Activated naive CD8-positive, alpha-beta T cell treated with anti-CD3 and anti-CD28 coated beads, Interleukin-2, amount 50 U/mL, for 24 hours (primary cell): ENCODE data around the gene CEP104.

ENCODE experiments used
- ATAC-seq: fragments of 150-1000 bp; cut with Tn5 transposase; one replicate; pipeline ENCODE4 v1.10.0; 2021
- DNase-seq: peaks from one replicate; pipeline ENCODE4 v3.0.0; 2021
- H3K27ac Mint-ChIP-seq: one replicate; pipeline ENCODE4 v1.8.0; 2021; ENCODE audit warnings: mild to moderate bottlenecking, mixed read lengths
- H3K27me3 Mint-ChIP-seq: one replicate; pipeline ENCODE4 v1.8.0; 2021; ENCODE audit warnings: mixed read lengths
- H3K36me3 Mint-ChIP-seq: one replicate; pipeline ENCODE4 v1.8.0; 2021; ENCODE audit warnings: low read depth, mixed read lengths
- H3K4me1 Mint-ChIP-seq: one replicate; pipeline ENCODE4 v1.8.0; 2021; ENCODE audit warnings: mixed read lengths
- H3K4me3 Mint-ChIP-seq: one replicate; pipeline ENCODE4 v1.8.0; 2021; ENCODE audit warnings: mild to moderate bottlenecking, moderate library complexity, mixed read lengths
- H3K9me3 Mint-ChIP-seq: one replicate; pipeline ENCODE4 v1.8.0; 2021; ENCODE audit warnings: mixed read lengths

The CEP104 gene

DNA sequence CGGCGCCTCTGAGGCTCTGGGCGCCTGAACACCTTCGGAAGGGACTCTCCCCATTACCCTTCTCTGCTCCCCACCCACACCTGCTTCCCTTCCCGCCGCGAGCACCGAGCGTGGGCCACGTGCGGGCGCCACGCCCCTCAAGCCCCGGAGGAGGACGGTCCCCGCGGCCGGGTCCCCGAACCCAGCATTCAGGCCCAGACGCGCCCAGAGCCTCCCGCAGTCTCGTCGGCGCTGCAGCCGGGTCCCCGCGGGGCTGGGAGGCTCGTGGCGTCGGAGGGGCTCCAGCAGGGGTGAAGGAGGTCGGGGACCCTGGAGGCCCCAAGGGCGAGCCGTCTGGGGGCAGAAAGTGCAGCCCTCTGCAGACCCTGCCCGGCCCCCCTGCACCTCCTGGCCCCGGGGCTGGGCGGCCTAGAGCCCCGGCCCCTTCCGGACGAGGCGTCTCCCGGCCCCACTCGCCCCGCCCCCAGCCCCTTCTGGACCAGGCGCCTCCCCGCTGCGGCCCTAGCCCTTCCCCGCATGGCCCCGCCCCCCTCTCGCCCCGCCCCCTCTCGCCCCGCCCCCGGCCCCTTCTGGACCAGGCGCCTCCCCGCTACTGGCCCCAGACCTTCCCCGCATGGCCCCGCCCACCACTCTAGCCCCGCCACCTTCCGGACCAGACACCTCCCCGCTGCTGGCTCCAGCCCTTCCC, 84.8 kb downstream of the CEP104 start:
- H3K27me3 Mint-ChIP-seq, result peaks cover 2% of the 10 kb centered on the region
- H3K4me3 Mint-ChIP-seq, result peak overlapping the region; percentile 72
- peak; percentile 88 for DNase-seq
- peaks cover 19% of the 10 kb centered on the region for H3K4me1 Mint-ChIP-seq
- H3K27ac Mint-ChIP-seq, result peak overlapping the region; percentile 60
- ATAC-seq, result peak; percentile 71
- H3K36me3 Mint-ChIP-seq, result no peaks in the 10 kb centered on the region
- H3K9me3 Mint-ChIP-seq, result no peaks in the 10 kb centered on the region

DNA sequence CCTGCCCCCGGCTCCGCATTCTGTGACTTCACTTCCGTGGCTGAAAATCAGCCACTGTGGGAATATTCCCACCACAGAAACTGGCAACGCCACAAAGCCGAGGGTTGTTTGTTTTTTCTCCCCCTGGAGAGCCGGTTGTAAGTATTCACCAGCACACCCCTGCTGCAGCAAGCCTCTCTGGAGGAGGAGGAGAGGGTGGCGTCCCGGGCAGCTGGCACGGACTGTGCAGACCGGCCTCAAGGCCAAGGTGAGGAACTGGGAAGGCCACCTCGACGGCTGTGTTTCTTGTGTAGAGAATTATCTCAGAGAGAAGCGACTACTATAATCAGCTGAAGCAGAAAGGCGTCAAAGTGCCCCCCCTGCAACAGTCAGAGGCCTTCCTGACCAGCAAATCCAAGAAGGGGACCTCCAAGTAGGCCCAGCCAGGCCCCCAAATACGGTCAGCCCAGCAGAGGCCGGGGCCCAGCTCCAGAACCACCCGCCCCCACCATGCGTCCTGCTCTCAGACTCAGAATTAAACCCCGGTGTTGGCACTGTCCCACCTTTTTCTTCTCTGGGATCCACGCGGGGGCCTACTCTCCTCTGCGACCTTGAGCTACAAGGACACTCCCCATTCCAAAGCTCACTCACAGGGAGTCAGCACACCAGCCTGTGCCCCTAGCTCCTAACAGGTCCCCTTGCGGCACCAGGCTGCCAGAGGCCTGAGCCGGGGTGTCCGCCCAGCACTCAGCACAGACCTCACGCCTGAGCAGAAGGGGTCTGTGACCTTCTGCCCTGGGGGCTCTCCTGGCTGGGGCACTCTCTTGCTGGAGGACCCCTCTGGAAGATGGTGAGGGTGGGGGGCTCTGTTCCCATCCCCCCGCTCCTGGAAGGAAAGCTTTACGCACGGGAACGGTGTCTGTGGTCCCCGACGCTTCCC, 85.6 kb downstream of the CEP104 start:
- Mint-ChIP-seq H3K9me3 (no peaks in the 10 kb centered on the region), H3K27me3 (peaks cover 2% of the 10 kb centered on the region), H3K4me1 (peaks cover 19% of the 10 kb centered on the region), H3K27ac (peak overlapping the region; percentile 60), H3K36me3 (no peaks in the 10 kb centered on the region), H3K4me3 (peak overlapping the region; percentile 72)
- ATAC-seq (no peak), DNase-seq (peak; percentile 17)

DNA sequence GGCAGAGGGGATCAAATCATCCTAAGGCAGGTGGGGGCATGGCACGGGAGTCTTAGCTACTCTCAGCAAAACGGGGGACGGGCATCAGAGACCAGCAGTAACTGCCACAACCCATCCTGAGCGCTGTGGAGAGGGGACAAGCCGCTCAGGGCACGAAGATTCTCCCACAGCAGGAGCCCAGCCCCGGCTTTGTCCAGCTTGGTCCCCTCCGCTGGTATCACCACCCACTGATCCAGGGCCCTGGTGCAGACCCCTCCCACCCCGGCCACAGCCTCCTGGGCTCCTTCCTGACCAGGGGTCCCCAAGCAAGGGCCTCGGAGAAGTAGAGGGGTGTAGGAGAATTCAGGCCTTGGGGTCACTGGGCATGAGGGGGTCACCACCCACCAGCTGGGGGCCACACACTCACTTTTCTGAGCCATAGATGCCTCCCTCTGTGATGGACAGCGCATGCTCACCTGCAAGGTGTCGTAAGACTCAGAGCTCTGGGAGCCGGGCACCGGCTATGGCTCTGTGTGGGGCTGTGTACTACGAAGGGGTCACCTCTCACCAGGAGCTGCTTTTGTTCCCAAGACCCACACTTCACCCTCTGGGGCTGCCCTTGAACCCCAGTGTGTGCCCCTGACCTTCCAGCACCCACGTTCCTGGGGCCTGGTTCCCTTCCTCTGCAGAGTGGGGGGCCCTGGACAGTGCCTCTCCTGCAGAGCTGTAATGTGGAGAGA, 86.8 kb downstream of the CEP104 start:
- Mint-ChIP-seq H3K27me3 (peaks cover 2% of the 10 kb centered on the region), H3K9me3 (no peaks in the 10 kb centered on the region), H3K4me1 (peaks cover 16% of the 10 kb centered on the region), H3K4me3 (peak overlapping the region; percentile 17), H3K27ac (no peak overlapping the region), H3K36me3 (no peaks in the 10 kb centered on the region)
- no peak for DNase-seq
- no peak for ATAC-seq

DNA sequence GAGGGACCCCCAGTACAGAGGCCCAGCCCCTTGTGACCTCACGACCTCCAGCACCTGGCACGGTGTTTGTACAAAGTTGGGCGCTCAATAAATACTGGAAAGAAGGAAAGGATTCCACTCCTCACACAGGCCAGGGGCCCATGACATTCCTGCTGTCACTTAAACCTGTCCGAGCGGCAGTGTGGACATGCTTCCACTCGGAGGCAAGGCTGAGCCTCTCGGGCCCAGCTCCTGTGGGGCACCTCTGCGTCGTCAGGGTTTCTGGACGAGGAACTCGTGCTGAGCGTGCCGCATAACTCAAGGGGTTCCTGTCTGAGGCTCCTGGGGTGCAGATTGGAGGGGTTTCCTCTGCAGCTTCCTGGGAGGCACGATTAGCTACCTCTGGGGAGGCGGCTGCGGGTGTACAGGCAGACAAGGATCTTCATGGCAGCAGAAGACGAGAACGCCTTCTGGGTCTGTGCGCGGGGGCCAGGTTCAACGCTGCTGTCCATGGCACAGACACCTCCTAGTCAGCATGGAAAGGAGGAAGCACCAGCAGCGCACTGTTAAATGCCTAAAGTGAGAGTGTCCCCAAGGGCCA, 88.1 kb downstream of the CEP104 start:
- H3K9me3 Mint-ChIP-seq, result no peaks in the 10 kb centered on the region
- H3K36me3 Mint-ChIP-seq, result no peaks in the 10 kb centered on the region
- H3K27ac Mint-ChIP-seq, result no peak overlapping the region
- DNase-seq, result no peak
- H3K27me3 Mint-ChIP-seq, result peaks cover 2% of the 10 kb centered on the region
- H3K4me1 Mint-ChIP-seq, result peaks cover 14% of the 10 kb centered on the region
- ATAC-seq, result no peak
- H3K4me3 Mint-ChIP-seq, result no peak overlapping the region

- Mint-ChIP-seq H3K4me1 (peaks cover 14% of the 10 kb centered on the region), H3K36me3 (no peaks in the 10 kb centered on the region), H3K4me3 (no peak overlapping the region), H3K27ac (no peak overlapping the region), H3K9me3 (no peaks in the 10 kb centered on the region), H3K27me3 (peaks cover 2% of the 10 kb centered on the region)
- DNase-seq (no peak), ATAC-seq (no peak)
These were observed 89.6 kb downstream of the CEP104 start for GRCh38 chr1:3767328-3767925.

DNA sequence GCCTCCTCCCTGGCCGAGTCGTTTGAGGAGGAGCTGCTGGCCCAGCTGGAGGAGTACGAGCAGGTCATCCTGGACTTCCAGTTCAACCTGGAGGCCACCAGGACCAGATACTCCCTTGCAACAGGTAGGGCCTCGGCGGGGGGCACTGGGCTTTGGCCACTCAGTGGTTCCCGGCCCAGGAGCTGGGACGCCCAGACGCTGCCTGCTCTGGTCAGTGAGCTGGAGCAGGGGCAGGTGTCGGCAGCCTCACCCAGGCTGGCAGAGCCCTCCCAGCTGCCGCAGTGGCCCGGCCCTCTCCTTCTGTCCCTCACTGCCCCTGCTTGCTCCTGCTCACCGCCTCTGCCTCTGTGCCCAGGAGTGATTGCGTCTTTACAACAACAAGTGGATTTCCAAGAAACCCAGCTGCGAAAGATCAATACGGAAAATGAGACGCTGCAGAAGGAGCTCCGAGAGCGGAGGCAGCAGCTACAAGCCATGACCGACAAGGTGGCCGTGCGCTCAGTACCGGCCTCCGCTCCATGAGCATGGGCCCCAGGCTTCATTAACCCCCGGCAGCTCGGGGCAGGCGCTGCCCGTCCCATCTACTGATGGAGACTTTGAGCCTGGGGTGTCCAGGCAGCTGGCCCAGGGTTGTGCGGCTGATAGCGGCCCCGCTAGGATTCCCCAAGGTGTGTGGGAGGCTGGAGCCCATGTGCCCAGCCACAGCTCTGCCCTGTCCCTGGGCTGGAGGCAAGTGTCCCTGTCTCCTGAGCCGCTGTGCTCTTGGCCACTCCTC, 93.5 kb downstream of the CEP104 start:
- no peaks in the 10 kb centered on the region for H3K36me3 Mint-ChIP-seq
- H3K27me3 Mint-ChIP-seq, result peaks cover 21% of the 10 kb centered on the region
- ATAC-seq (no peak), DNase-seq (no peak)
- no peaks in the 10 kb centered on the region for H3K4me1 Mint-ChIP-seq
- H3K9me3 Mint-ChIP-seq, result no peaks in the 10 kb centered on the region
- no peak overlapping the region for H3K27ac Mint-ChIP-seq
- no peak overlapping the region for H3K4me3 Mint-ChIP-seq

DNA sequence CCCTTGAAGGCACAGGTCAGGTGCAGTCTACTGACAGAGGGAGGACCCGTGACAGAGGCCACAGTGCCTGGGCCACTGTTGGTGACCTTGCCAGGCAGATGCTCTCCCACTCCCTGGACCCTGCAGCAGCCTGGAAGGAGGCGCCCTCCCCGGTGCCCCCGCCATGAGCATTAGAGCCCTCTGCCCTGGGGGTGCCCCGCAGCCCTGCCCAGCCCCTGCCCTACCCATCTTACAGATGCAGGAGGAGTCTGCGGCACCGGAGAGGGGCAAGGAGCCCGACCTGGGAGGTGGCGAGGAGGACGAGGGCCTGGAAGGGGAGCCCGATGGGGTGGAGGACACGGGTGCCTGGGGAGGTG, 94.2 kb downstream of the CEP104 start:
- no peak for ATAC-seq
- no peak overlapping the region for H3K4me3 Mint-ChIP-seq
- H3K4me1 Mint-ChIP-seq, result no peaks in the 10 kb centered on the region
- H3K36me3 Mint-ChIP-seq, result no peaks in the 10 kb centered on the region
- H3K27ac Mint-ChIP-seq, result no peak overlapping the region
- peaks cover 22% of the 10 kb centered on the region for H3K27me3 Mint-ChIP-seq
- no peak for DNase-seq
- H3K9me3 Mint-ChIP-seq, result no peaks in the 10 kb centered on the region

DNA sequence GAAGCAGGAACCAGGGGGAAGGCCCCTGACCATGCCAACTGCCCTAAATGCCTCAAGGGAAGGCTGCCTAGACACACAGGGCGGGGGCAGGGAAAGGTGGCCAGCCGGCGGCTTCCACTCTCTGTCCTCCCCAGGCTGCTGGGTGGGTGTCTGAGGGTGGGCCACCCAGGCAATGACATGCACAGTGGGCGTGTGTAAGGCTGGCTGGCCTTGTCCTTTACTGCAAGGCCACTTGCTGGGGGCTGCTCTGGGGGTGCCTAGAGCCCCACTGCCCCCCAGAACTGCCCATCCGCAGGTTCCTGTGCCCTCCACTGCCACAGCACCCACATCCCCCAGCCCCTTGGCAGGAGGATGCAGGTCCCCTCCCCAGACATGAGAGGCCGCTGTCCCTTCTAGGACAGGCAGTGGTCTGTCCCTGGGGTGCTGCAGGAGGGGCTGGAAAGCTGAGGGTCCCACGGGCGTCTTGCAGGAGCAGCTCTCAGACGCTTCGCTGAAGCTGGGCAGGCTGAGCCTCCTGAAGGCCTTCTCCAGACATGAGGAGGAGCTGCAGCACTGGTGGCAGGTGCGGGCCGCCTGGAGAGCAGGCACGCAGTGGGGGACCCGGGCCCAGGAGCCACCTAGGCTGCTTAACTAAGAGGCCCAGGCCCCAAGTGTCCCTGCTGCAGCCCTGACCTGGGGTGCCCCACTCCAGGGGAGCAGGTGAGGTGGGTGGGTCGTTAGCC, 94.7 kb downstream of the CEP104 start:
- Mint-ChIP-seq H3K36me3 (no peaks in the 10 kb centered on the region), H3K4me3 (no peak overlapping the region), H3K27ac (no peak overlapping the region), H3K4me1 (no peaks in the 10 kb centered on the region), H3K9me3 (no peaks in the 10 kb centered on the region), H3K27me3 (peaks cover 21% of the 10 kb centered on the region)
- ATAC-seq (no peak), DNase-seq (no peak)
